Neural cell (in vitro differentiated cells): ENCODE results near the gene MIX23. TPM values are rescaled to one million over a fixed set of nuclear protein-coding genes. Genes with fewer than 3 reads are reported as not detected.

Experiments
- H2AFZ ChIP-seq: fragments of 200-600, 300-800 bp; sonication (generic), shearing (Covaris generic); 2 replicates; pipeline ENCODE4 v1.6.0; 2014; ENCODE audit warnings: low read depth, mild to moderate bottlenecking, antibody characterized with exemption, low read length, moderate library complexity
- H3F3A ChIP-seq: fragments of 200-600 bp; shearing (Covaris generic); 2 replicates; pipeline ENCODE4 v1.6.1; 2016; ENCODE audit warnings: mild to moderate bottlenecking, moderate library complexity, mixed read lengths, antibody characterized with exemption, low read length; ENCODE audit not compliant: insufficient read depth, poor library complexity, severe bottlenecking
- H3K27ac ChIP-seq: fragments of 200-600, 300-800 bp; sonication (generic), shearing (Covaris generic); 2 replicates; pipeline ENCODE4 v1.5.1; 2014; ENCODE audit warnings: mild to moderate bottlenecking, low read length, moderate library complexity
- H3K27me3 ChIP-seq: fragments of 300-800, 200-600 bp; sonication (generic), shearing (Covaris generic); 2 replicates; pipeline ENCODE4 v1.6.0; 2014; ENCODE audit warnings: mild to moderate bottlenecking, low read depth, low read length, moderate library complexity; ENCODE audit not compliant: insufficient read depth
- H3K36me3 ChIP-seq: fragments of 300-800, 200-600 bp; sonication (generic), shearing (Covaris generic); 2 replicates; pipeline ENCODE4 v1.5.1; 2014; ENCODE audit warnings: mild to moderate bottlenecking, antibody characterized with exemption, low read length, moderate library complexity; ENCODE audit not compliant: insufficient read depth
- H3K4me2 ChIP-seq: fragments of 300-800, 200-600 bp; sonication (generic), shearing (Covaris generic); 2 replicates; pipeline ENCODE4 v1.6.0; 2014; ENCODE audit warnings: mild to moderate bottlenecking, low read length
- H3K4me3 ChIP-seq: fragments of 300-800, 200-600 bp; sonication (generic), shearing (Covaris generic); 2 replicates; pipeline ENCODE4 v1.5.1; 2014; ENCODE audit warnings: mild to moderate bottlenecking, low read length, moderate library complexity
- H3K79me2 ChIP-seq: fragments of 200-600 bp; shearing (Covaris generic); replicated peaks from 2 replicates; pipeline ENCODE4 v1.6.0; 2014; ENCODE audit warnings: mild to moderate bottlenecking, low read length, moderate library complexity; ENCODE audit not compliant: insufficient read depth
- H3K9ac ChIP-seq: fragments of 300-800, 200-600 bp; sonication (generic), shearing (Covaris generic); 2 replicates; pipeline ENCODE4 v1.6.1; 2016; ENCODE audit warnings: mild to moderate bottlenecking, low read length, mixed read lengths
- H3K9me2 ChIP-seq: fragments of 200-600 bp; shearing (Covaris generic); 2 replicates; pipeline ENCODE4 v1.6.1; 2016; ENCODE audit warnings: mild to moderate bottlenecking, low read length, mixed read lengths; ENCODE audit not compliant: insufficient read depth
- H3K9me3 ChIP-seq: fragments of 200-600, 300-800 bp; sonication (generic), shearing (Covaris generic); 2 replicates; pipeline ENCODE4 v1.6.1; 2016; ENCODE audit warnings: mild to moderate bottlenecking, mixed run types, low read length, moderate library complexity, mixed read lengths
- H4K20me1 ChIP-seq: fragments of 200-600 bp; shearing (Covaris generic); 2 replicates; pipeline ENCODE4 v1.6.1; 2016; ENCODE audit warnings: mild to moderate bottlenecking, mixed run types; ENCODE audit not compliant: insufficient read depth
- CTCF ChIP-seq: fragments of 450-650 bp; IDR thresholded peaks from 2 replicates; pipeline ENCODE4 v1.5.1; 2014; ENCODE audit warnings: antibody characterized with exemption, mild to moderate bottlenecking, moderate library complexity; ENCODE audit not compliant: poor library complexity, severe bottlenecking
- EP300 ChIP-seq: fragments of 450-650 bp; conservative IDR thresholded peaks from 2 replicates; pipeline ENCODE4 v1.6.1; 2014; ENCODE audit warnings: antibody characterized with exemption, mild to moderate bottlenecking, moderate library complexity; ENCODE audit not compliant: poor library complexity, severe bottlenecking
- EZH2 ChIP-seq: fragments of 200-600, 300-800 bp; shearing (Covaris generic), sonication (generic); IDR thresholded peaks from 2 replicates; pipeline ENCODE4 v1.6.1; 2014; ENCODE audit warnings: antibody characterized with exemption, low read length, borderline replicate concordance, mild to moderate bottlenecking; ENCODE audit not compliant: insufficient read depth, poor library complexity, severe bottlenecking
- MXI1 ChIP-seq: fragments of 450-650 bp; conservative IDR thresholded peaks from 2 replicates; pipeline ENCODE4 v1.6.1; 2014; ENCODE audit warnings: antibody characterized with exemption, mild to moderate bottlenecking; ENCODE audit not compliant: poor library complexity, severe bottlenecking
- POLR2AphosphoS5 ChIP-seq: IDR thresholded peaks from 2 replicates; pipeline ENCODE4 v1.6.1; 2012
- RAD21 ChIP-seq: fragments of 450-650 bp; conservative IDR thresholded peaks from 2 replicates; pipeline ENCODE4 v1.6.1; 2014; ENCODE audit warnings: antibody characterized with exemption, mild to moderate bottlenecking, moderate library complexity
- REST ChIP-seq: IDR thresholded peaks from 2 replicates; pipeline ENCODE4 v1.6.1; 2012; ENCODE audit warnings: borderline replicate concordance
- SMC3 ChIP-seq: fragments of 450-650 bp; conservative IDR thresholded peaks from 2 replicates; pipeline ENCODE4 v1.6.1; 2014; ENCODE audit warnings: antibody characterized with exemption, mild to moderate bottlenecking, moderate library complexity; ENCODE audit not compliant: poor library complexity
- TAF1 ChIP-seq: IDR thresholded peaks from 2 replicates; pipeline ENCODE4 v1.6.1; 2012; ENCODE audit warnings: low read depth
- polyA plus RNA-seq: library from polyadenylated mRNA; depleted of rRNA; stranded (reverse); fragments of >200 nt; gene quantifications from 2 replicates; pipeline ENCODE4 v1.2.3, GENCODE V29; 2014

The MIX23 gene
- polyA plus RNA-seq, 1 donor from 2014 or later: 87.3 TPM

GRCh38 chr3:122332551-122332950, 50.5 kb downstream of the MIX23 start:
- no peaks in the 10 kb centered on the region for H3K27me3 ChIP-seq
- no peaks in the 10 kb centered on the region for H4K20me1 ChIP-seq

GRCh38 chr3:122331886-122332285, 51.1 kb downstream of the MIX23 start:
- Histone ChIP-seq H3K9ac (no peak overlapping the region), H3F3A (no peaks in the 10 kb centered on the region), H3K4me3 (no peak overlapping the region), H4K20me1 (no peaks in the 10 kb centered on the region), H3K79me2 (no peaks in the 10 kb centered on the region), H3K36me3 (no peaks in the 10 kb centered on the region), H3K27me3 (no peaks in the 10 kb centered on the region), H3K9me3 (no peaks in the 10 kb centered on the region), H2AFZ (no peak overlapping the region), H3K27ac (no peak overlapping the region), H3K4me2 (no peak overlapping the region), H3K9me2 (no peaks in the 10 kb centered on the region)
- TF ChIP-seq MXI1: no peak
- TF ChIP-seq EP300: no peak
- TF ChIP-seq TAF1: no peak
- no peak for TF ChIP-seq CTCF
- TF ChIP-seq RAD21: no peak
- no peak for TF ChIP-seq EZH2
- no peak for TF ChIP-seq POLR2AphosphoS5

More at GRCh38 chr3:122332551-122332950, 50.5 kb downstream of the MIX23 start:
- H3K4me3 ChIP-seq: no peak overlapping the region
- TF ChIP-seq EZH2 (no peak), TAF1 (no peak), MXI1 (no peak), EP300 (no peak), REST (no peak), POLR2AphosphoS5 (no peak), SMC3 (no peak), CTCF (no peak), RAD21 (no peak)
- no peaks in the 10 kb centered on the region for H3K36me3 ChIP-seq
- H3K9me2 ChIP-seq: no peaks in the 10 kb centered on the region
- no peak overlapping the region for H2AFZ ChIP-seq
- no peaks in the 10 kb centered on the region for H3K9me3 ChIP-seq
- H3K4me2 ChIP-seq: no peak overlapping the region
- no peaks in the 10 kb centered on the region for H3K79me2 ChIP-seq
- H3K27ac ChIP-seq: no peak overlapping the region
- H3F3A ChIP-seq: no peaks in the 10 kb centered on the region
- no peak overlapping the region for H3K9ac ChIP-seq
